ENCODE results near the gene ARMC7. TPM values are rescaled to one million over a fixed set of nuclear protein-coding genes. Genes with fewer than 3 reads are reported as not detected.
"Not testable (repeated sequence)": the region's sequence is repeated elsewhere in the genome, so short reads cannot be mapped to it uniquely, and the experiment has no call there.

ARMC7 gene
- total RNA-seq, 1 experiment from 2014 or later: 26.0 TPM

DNA sequence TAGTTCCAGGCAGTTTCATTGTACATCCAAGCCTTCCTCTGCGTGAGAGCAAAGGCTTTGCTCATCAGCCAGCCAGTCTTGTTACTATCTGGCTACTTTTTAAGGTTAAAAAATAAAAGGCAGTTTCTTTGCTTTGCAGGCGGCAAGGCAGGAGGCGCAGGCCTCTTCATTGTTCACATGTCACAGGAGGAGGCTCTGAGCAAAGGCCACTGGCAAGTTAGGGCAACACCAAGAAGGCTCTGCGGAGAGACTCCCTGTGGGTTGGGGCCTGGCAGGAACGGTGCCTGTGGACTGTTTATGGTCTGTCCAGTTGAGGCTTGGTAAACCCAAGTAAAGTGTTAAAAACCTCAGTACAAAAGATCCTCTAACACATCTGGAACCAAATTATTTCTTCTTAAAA lies 25.7 kb downstream of the ARMC7 start:
- ChIA-PET CTCF (interaction anchor here (0.7 to 1.2 kb wide), 2 partner anchors 19 to 21 kb away, joined by 3 to 5 read pairs; partner anchors contain the start of gene JPT1), POLR2A (no interaction called here)
- Histone ChIP-seq H3K4me3 (ENCODE audit: low read depth, low read length) (no peak overlapping the region), H3K27me3 (replicated peaks; ENCODE audit: control insufficient read depth, insufficient read depth, low read length) (no peaks in the 10 kb centered on the region), H3K9me3 (no peaks in the 10 kb centered on the region), H3K36me3 (ENCODE audit: control insufficient read depth, insufficient read depth, low read length) (peaks cover 2% of the 10 kb centered on the region; the same call in 1 of the 2 replicates), H3K4me1 (peaks cover 16% of the 10 kb centered on the region)
- Mint-ChIP-seq H3K27ac (ENCODE audit: unreplicated experiment) (peak overlapping the region; percentile 41), H3K9me3 (ENCODE audit: unreplicated experiment) (no peaks in the 10 kb centered on the region), H3K27me3 (ENCODE audit: insufficient read depth, unreplicated experiment) (no peaks in the 10 kb centered on the region), H3K36me3 (ENCODE audit: insufficient read depth, unreplicated experiment) (peaks cover 90% of the 10 kb centered on the region), H3K4me1 (ENCODE audit: low read depth, unreplicated experiment) (peaks cover 4% of the 10 kb centered on the region), H3K4me3 (ENCODE audit: unreplicated experiment) (no peak overlapping the region)
- intact Hi-C loops (cut with micrococcal nuclease; ENCODE audit: unreplicated experiment): no loop called here
- DNase-seq: no peak
- no TSS peak for BruUV-seq (replicated peaks)
- TF ChIP-seq, protein P1, sequence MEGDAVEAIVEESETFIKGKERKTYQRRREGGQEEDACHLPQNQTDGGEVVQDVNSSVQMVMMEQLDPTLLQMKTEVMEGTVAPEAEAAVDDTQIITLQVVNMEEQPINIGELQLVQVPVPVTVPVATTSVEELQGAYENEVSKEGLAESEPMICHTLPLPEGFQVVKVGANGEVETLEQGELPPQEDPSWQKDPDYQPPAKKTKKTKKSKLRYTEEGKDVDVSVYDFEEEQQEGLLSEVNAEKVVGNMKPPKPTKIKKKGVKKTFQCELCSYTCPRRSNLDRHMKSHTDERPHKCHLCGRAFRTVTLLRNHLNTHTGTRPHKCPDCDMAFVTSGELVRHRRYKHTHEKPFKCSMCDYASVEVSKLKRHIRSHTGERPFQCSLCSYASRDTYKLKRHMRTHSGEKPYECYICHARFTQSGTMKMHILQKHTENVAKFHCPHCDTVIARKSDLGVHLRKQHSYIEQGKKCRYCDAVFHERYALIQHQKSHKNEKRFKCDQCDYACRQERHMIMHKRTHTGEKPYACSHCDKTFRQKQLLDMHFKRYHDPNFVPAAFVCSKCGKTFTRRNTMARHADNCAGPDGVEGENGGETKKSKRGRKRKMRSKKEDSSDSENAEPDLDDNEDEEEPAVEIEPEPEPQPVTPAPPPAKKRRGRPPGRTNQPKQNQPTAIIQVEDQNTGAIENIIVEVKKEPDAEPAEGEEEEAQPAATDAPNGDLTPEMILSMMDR (IDR thresholded peaks at IDR 0.05; ENCODE audit: insufficient read depth in 1 of 2, low read depth in 1 of 2, low read length in 1 of 2, severe bottlenecking in 1 of 2, unreplicated experiment in 1 of 2): no peak

DNA sequence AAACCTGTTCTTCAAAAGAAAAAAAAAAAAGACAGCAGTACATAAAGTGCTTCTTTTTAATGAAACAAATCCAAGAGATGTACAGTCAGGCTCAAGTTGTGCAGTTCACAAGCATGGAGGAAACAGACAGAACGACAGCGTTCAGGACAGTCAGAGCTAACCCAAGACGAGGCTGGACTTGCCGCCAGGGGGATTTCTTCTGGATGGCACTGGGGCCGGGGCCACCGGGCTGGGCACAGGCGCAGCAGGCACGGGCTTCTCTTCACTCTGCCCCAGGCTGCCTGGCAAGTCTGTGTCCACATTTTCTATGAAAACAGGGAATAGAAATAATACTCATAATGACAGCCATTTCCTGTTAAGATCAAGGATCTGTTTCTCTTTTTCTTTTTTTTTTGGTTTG lies 26.2 kb downstream of the ARMC7 start:
- Mint-ChIP-seq H3K27me3 (ENCODE audit: insufficient read depth, unreplicated experiment) (no peaks in the 10 kb centered on the region), H3K9me3 (ENCODE audit: unreplicated experiment) (no peaks in the 10 kb centered on the region), H3K4me3 (ENCODE audit: unreplicated experiment) (no peak overlapping the region), H3K27ac (ENCODE audit: unreplicated experiment) (no peak overlapping the region), H3K36me3 (ENCODE audit: insufficient read depth, unreplicated experiment) (peaks cover 90% of the 10 kb centered on the region), H3K4me1 (ENCODE audit: low read depth, unreplicated experiment) (no peaks in the 10 kb centered on the region)
- Histone ChIP-seq H3K4me3 (ENCODE audit: low read depth, low read length) (no peak overlapping the region), H3K27me3 (replicated peaks; ENCODE audit: control insufficient read depth, insufficient read depth, low read length) (no peaks in the 10 kb centered on the region), H3K9me3 (no peaks in the 10 kb centered on the region), H3K36me3 (ENCODE audit: control insufficient read depth, insufficient read depth, low read length) (peaks cover 2% of the 10 kb centered on the region; the same call in 1 of the 2 replicates), H3K4me1 (peaks cover 13% of the 10 kb centered on the region)
- no TSS peak for BruUV-seq (replicated peaks)
- ChIA-PET CTCF (interaction anchor here (0.7 to 1.2 kb wide), 2 partner anchors 19 to 22 kb away, joined by 3 to 5 read pairs; partner anchors contain the start of gene JPT1), POLR2A (no interaction called here)
- TF ChIP-seq, protein P1 (IDR thresholded peaks at IDR 0.05; ENCODE audit: insufficient read depth in 1 of 2, low read depth in 1 of 2, low read length in 1 of 2, severe bottlenecking in 1 of 2, unreplicated experiment in 1 of 2): no peak
- no peak for DNase-seq
- intact Hi-C loops (cut with micrococcal nuclease; ENCODE audit: unreplicated experiment): no loop called here

DNA sequence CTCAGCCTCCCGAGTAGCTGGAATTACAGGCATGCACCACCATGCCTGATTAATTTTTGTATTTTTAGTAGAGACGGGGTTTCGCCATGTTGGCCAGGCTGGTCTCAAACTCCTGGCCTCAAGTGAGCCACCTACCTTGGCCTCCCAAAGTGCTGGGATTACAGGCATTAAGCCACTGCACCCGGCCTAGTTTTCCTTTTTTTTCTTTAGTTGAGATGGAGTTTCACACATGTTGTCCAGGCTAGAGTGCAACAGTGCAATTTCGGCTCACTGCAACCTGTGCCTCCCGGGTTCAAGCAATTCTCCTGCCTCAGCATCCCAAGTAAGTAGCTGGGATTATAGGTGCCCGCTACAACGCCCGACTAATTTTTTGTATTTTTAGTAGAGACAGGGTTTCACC lies 28.0 kb downstream of the ARMC7 start:
- H3K9me3 Mint-ChIP-seq (ENCODE audit: unreplicated experiment); H3K9me3 ChIP-seq; H3K4me3 ChIP-seq (ENCODE audit: low read depth, low read length); H3K4me1 ChIP-seq; BruUV-seq (replicated peaks); POLR2A ChIA-PET; DNase-seq; H3K27me3 Mint-ChIP-seq (ENCODE audit: insufficient read depth, unreplicated experiment); intact Hi-C loops (cut with micrococcal nuclease; ENCODE audit: unreplicated experiment); H3K27me3 ChIP-seq (replicated peaks; ENCODE audit: control insufficient read depth, insufficient read depth, low read length); H3K36me3 ChIP-seq (ENCODE audit: control insufficient read depth, insufficient read depth, low read length); CTCF ChIA-PET; H3K4me1 Mint-ChIP-seq (ENCODE audit: low read depth, unreplicated experiment); H3K27ac Mint-ChIP-seq (ENCODE audit: unreplicated experiment); H3K4me3 Mint-ChIP-seq (ENCODE audit: unreplicated experiment): not testable (repeated sequence)
- peaks cover 92% of the 10 kb centered on the region for H3K36me3 Mint-ChIP-seq (ENCODE audit: insufficient read depth, unreplicated experiment)

DNA sequence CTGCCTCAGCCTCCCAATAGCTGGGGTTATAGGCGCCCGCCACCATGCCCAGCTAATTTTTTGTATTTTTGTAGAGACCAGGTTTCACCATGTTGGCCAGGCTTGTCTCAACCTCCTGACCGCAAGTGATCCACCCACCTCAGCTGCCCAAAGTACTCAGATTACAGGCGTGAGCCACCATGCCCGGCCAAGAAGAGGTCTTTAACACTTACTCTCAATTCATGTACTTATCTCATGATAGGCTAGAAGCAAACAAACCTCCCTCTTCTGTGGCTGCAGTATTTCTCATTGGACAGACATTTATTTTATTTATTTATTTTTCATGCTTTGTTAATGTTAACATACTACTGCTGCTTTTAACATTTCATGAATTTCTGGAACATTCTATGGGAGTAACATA lies 28.8 kb downstream of the ARMC7 start:
- H3K9me3 ChIP-seq: no peaks in the 10 kb centered on the region
- H3K4me3 ChIP-seq (ENCODE audit: low read depth, low read length): no peak overlapping the region
- CTCF ChIA-PET: no interaction called here
- H3K9me3 Mint-ChIP-seq (ENCODE audit: unreplicated experiment): no peaks in the 10 kb centered on the region
- DNase-seq: no peak
- no TSS peak for BruUV-seq (replicated peaks)
- peaks cover 95% of the 10 kb centered on the region for H3K36me3 Mint-ChIP-seq (ENCODE audit: insufficient read depth, unreplicated experiment)
- H3K4me1 ChIP-seq: peaks cover 8% of the 10 kb centered on the region; the same call in 1 of the 2 replicates
- peaks cover 2% of the 10 kb centered on the region; the same call in 1 of the 2 replicates for H3K36me3 ChIP-seq (ENCODE audit: control insufficient read depth, insufficient read depth, low read length)
- H3K27me3 ChIP-seq (replicated peaks; ENCODE audit: control insufficient read depth, insufficient read depth, low read length): no peaks in the 10 kb centered on the region
- no peak overlapping the region for H3K27ac Mint-ChIP-seq (ENCODE audit: unreplicated experiment)
- POLR2A ChIA-PET: interaction anchor here (0.5 kb wide), 1 partner anchor 36 kb away, joined by 4 read pairs; no protein-coding TSS in a partner anchor
- TF ChIP-seq, protein P1 (IDR thresholded peaks at IDR 0.05; ENCODE audit: insufficient read depth in 1 of 2, low read depth in 1 of 2, low read length in 1 of 2, severe bottlenecking in 1 of 2, unreplicated experiment in 1 of 2): no peak
- intact Hi-C loops (cut with micrococcal nuclease; ENCODE audit: unreplicated experiment): no loop called here
- H3K27me3 Mint-ChIP-seq (ENCODE audit: insufficient read depth, unreplicated experiment): no peaks in the 10 kb centered on the region
- no peak overlapping the region for H3K4me3 Mint-ChIP-seq (ENCODE audit: unreplicated experiment)
- H3K4me1 Mint-ChIP-seq (ENCODE audit: low read depth, unreplicated experiment): no peaks in the 10 kb centered on the region
